RWPE2 (cell line): ENCODE results near the gene MYRF.

Experiments used
- ATAC-seq: fragments of 200-7000 bp; cut with Tn5 transposase; 3 replicates; pipeline ENCODE4 v1.9.1; 2021; ENCODE audit warnings: low read depth
- DNase-seq: peaks from one replicate; pipeline ENCODE4 v3.0.0-alpha.2; 2020; ENCODE audit warnings: low spot score
- H3K27ac ChIP-seq: fragments of 450-650 bp; 2 replicates; pipeline ENCODE4 v1.5.1; 2017; ENCODE audit warnings: mild to moderate bottlenecking; ENCODE audit not compliant: poor library complexity, severe bottlenecking
- H3K27me3 ChIP-seq: fragments of 250-450 bp; sonication (Bioruptor Pico); 2 replicates; pipeline ENCODE4 v1.5.1; 2021; ENCODE audit warnings: mild to moderate bottlenecking, moderate library complexity; ENCODE audit not compliant: insufficient read depth, poor library complexity, severe bottlenecking
- H3K36me3 ChIP-seq: fragments of 250-450 bp; sonication (Bioruptor Pico); 2 replicates; pipeline ENCODE4 v1.5.1; 2020; ENCODE audit warnings: low read depth, mild to moderate bottlenecking, moderate library complexity
- H3K4me1 ChIP-seq: fragments of 250-450 bp; sonication (Bioruptor Pico); 2 replicates; pipeline ENCODE4 v1.5.1; 2021; ENCODE audit warnings: mild to moderate bottlenecking, moderate library complexity; ENCODE audit not compliant: insufficient read depth, poor library complexity, severe bottlenecking
- H3K4me3 ChIP-seq: fragments of 250-450 bp; sonication (Bioruptor Pico); 2 replicates; pipeline ENCODE4 v1.5.1; 2021; ENCODE audit warnings: mild to moderate bottlenecking, moderate library complexity; ENCODE audit not compliant: severe bottlenecking
- H3K9me3 ChIP-seq: fragments of 250-450 bp; sonication (Bioruptor Pico); 2 replicates; pipeline ENCODE4 v1.5.1; 2021; ENCODE audit warnings: mild to moderate bottlenecking, moderate library complexity; ENCODE audit not compliant: severe bottlenecking
- CTCF ChIP-seq: fragments of 450-650 bp; IDR thresholded peaks from one replicate; pipeline ENCODE4 v1.5.1; 2017; ENCODE audit warnings: mild to moderate bottlenecking, moderate library complexity; ENCODE audit not compliant: poor library complexity, severe bottlenecking

Gene MYRF

GRCh38 chr11:61778920-61779650, 26.6 kb downstream of the MYRF start:
- Histone ChIP-seq H3K4me1 (no peaks in the 10 kb centered on the region), H3K9me3 (no peaks in the 10 kb centered on the region), H3K4me3 (no peak overlapping the region), H3K36me3 (no peaks in the 10 kb centered on the region), H3K27ac (no peak overlapping the region), H3K27me3 (no peaks in the 10 kb centered on the region)
- DNase-seq (no peak), ATAC-seq (no peak)
- TF ChIP-seq CTCF = no peak

- ATAC-seq (no peak), DNase-seq (no peak)
- Histone ChIP-seq H3K27ac (no peak overlapping the region), H3K36me3 (no peaks in the 10 kb centered on the region), H3K4me3 (no peak overlapping the region), H3K9me3 (no peaks in the 10 kb centered on the region), H3K27me3 (no peaks in the 10 kb centered on the region), H3K4me1 (no peaks in the 10 kb centered on the region)
- no peak for TF ChIP-seq CTCF
These were observed 27.5 kb downstream of the MYRF start for GRCh38 chr11:61779666-61780525.

GRCh38 chr11:61780581-61781162, 28.2 kb downstream of the MYRF start:
- DNase-seq (no peak), ATAC-seq (peak; percentile 10; the same call in 1 of the 3 replicates)
- Histone ChIP-seq H3K27ac (no peak overlapping the region), H3K36me3 (no peaks in the 10 kb centered on the region; the same call in 1 of the 2 replicates), H3K9me3 (no peaks in the 10 kb centered on the region), H3K27me3 (no peaks in the 10 kb centered on the region), H3K4me1 (no peaks in the 10 kb centered on the region), H3K4me3 (no peak overlapping the region)
- TF ChIP-seq CTCF = no peak

- ATAC-seq (no peak), DNase-seq (no peak)
- H3K4me1 ChIP-seq = no peaks in the 10 kb centered on the region
- no peak overlapping the region for H3K4me3 ChIP-seq
- H3K27me3 ChIP-seq = no peaks in the 10 kb centered on the region
- no peak overlapping the region for H3K27ac ChIP-seq
- TF ChIP-seq CTCF = no peak
- H3K36me3 ChIP-seq = peaks cover 3% of the 10 kb centered on the region; the same call in 1 of the 2 replicates
- H3K9me3 ChIP-seq = no peaks in the 10 kb centered on the region
These were observed 29.1 kb downstream of the MYRF start for GRCh38 chr11:61781585-61781984.
